Measurements from ENCODE around the gene KLHL9. TPM values are rescaled to one million over a fixed set of nuclear protein-coding genes. Genes with fewer than 3 reads are reported as not detected.
A peak's percentile ranks its signal among the peaks of the same experiment; 100 is the strongest.

Gene KLHL9
- total RNA-seq, 1 donor from 2014 or later: 35.2 TPM

- H3K36me3 Mint-ChIP-seq (ENCODE audit: unreplicated experiment): peaks cover 27% of the 10 kb centered on the region
- H3K27me3 Mint-ChIP-seq (ENCODE audit: unreplicated experiment): no peaks in the 10 kb centered on the region
- no peaks in the 10 kb centered on the region for H3K9me3 Mint-ChIP-seq (ENCODE audit: unreplicated experiment)
- peak; percentile 72 for TF ChIP-seq CTCF (IDR thresholded peaks at IDR 0.05)
- H3K4me1 Mint-ChIP-seq (ENCODE audit: unreplicated experiment): peaks cover 34% of the 10 kb centered on the region
- no peak for DNase-seq (ENCODE audit: extremely low spot score, unreplicated experiment)
- H3K27ac Mint-ChIP-seq (ENCODE audit: unreplicated experiment): no peak overlapping the region
- no peak overlapping the region for H3K4me3 Mint-ChIP-seq (ENCODE audit: unreplicated experiment)
Observed at GRCh38 chr9:21326526-21327139, 8.6 kb downstream of the KLHL9 start.

GRCh38 chr9:21324047-21324446, 11.2 kb downstream of the KLHL9 start:
- H3K4me3 Mint-ChIP-seq (ENCODE audit: unreplicated experiment): no peak overlapping the region
- peaks cover 15% of the 10 kb centered on the region for H3K4me1 Mint-ChIP-seq (ENCODE audit: unreplicated experiment)
- no peak for TF ChIP-seq CTCF (IDR thresholded peaks at IDR 0.05)
- H3K27me3 Mint-ChIP-seq (ENCODE audit: unreplicated experiment): no peaks in the 10 kb centered on the region
- H3K36me3 Mint-ChIP-seq (ENCODE audit: unreplicated experiment): peaks cover 27% of the 10 kb centered on the region
- DNase-seq (ENCODE audit: extremely low spot score, unreplicated experiment): no peak
- H3K9me3 Mint-ChIP-seq (ENCODE audit: unreplicated experiment): no peaks in the 10 kb centered on the region
- no peak overlapping the region for H3K27ac Mint-ChIP-seq (ENCODE audit: unreplicated experiment)

GRCh38 chr9:21322911-21323461, 12.2 kb downstream of the KLHL9 start:
- Mint-ChIP-seq H3K4me3 (ENCODE audit: unreplicated experiment) (no peak overlapping the region), H3K9me3 (ENCODE audit: unreplicated experiment) (no peaks in the 10 kb centered on the region), H3K4me1 (ENCODE audit: unreplicated experiment) (peaks cover 16% of the 10 kb centered on the region), H3K36me3 (ENCODE audit: unreplicated experiment) (peaks cover 27% of the 10 kb centered on the region), H3K27me3 (ENCODE audit: unreplicated experiment) (no peaks in the 10 kb centered on the region), H3K27ac (ENCODE audit: unreplicated experiment) (no peak overlapping the region)
- DNase-seq (ENCODE audit: extremely low spot score, unreplicated experiment): no peak
- TF ChIP-seq CTCF (IDR thresholded peaks at IDR 0.05): no peak

- no peak overlapping the region for H3K4me3 Mint-ChIP-seq (ENCODE audit: unreplicated experiment)
- no peaks in the 10 kb centered on the region for H3K9me3 Mint-ChIP-seq (ENCODE audit: unreplicated experiment)
- peaks cover 13% of the 10 kb centered on the region for H3K27me3 Mint-ChIP-seq (ENCODE audit: unreplicated experiment)
- H3K4me1 Mint-ChIP-seq (ENCODE audit: unreplicated experiment): peaks cover 4% of the 10 kb centered on the region
- no peak overlapping the region for H3K27ac Mint-ChIP-seq (ENCODE audit: unreplicated experiment)
- peaks cover 26% of the 10 kb centered on the region for H3K36me3 Mint-ChIP-seq (ENCODE audit: unreplicated experiment)
- TF ChIP-seq CTCF (IDR thresholded peaks at IDR 0.05): no peak
- DNase-seq (ENCODE audit: extremely low spot score, unreplicated experiment): no peak
Observed at GRCh38 chr9:21320465-21320864, 14.7 kb downstream of the KLHL9 start.

GRCh38 chr9:21317956-21318923, 17.0 kb downstream of the KLHL9 start:
- Mint-ChIP-seq H3K27me3 (ENCODE audit: unreplicated experiment) (peaks cover 29% of the 10 kb centered on the region), H3K27ac (ENCODE audit: unreplicated experiment) (no peak overlapping the region)
- no peak for DNase-seq (ENCODE audit: extremely low spot score, unreplicated experiment)

More at GRCh38 chr9:21317956-21318923, 17.0 kb downstream of the KLHL9 start:
- TF ChIP-seq CTCF (IDR thresholded peaks at IDR 0.05): peak; percentile 79
- Mint-ChIP-seq H3K9me3 (ENCODE audit: unreplicated experiment) (no peaks in the 10 kb centered on the region), H3K36me3 (ENCODE audit: unreplicated experiment) (peaks cover 11% of the 10 kb centered on the region), H3K4me1 (ENCODE audit: unreplicated experiment) (peaks cover 4% of the 10 kb centered on the region), H3K4me3 (ENCODE audit: unreplicated experiment) (no peak overlapping the region)
